ENCODE results near the gene MED23.
"Not testable (repeated sequence)": the region's sequence is repeated elsewhere in the genome, so short reads cannot be mapped to it uniquely, and the experiment has no call there.

MED23 gene

GRCh38 chr6:131572686-131573415, 55.2 kb downstream of the MED23 start, which contains the start of gene ARG1:
Gene ARG1, plus strand, starts transcription at chr6:131573226. Its CDS starts 57 bp downstream, at chr6:131573283.
- no peak for DNase-seq

GRCh38 chr6:131568726-131569125, 59.3 kb downstream of the MED23 start:
- no peak for DNase-seq

GRCh38 chr6:131565056-131565455, 63.0 kb downstream of the MED23 start:
- DNase-seq = no peak

DNA sequence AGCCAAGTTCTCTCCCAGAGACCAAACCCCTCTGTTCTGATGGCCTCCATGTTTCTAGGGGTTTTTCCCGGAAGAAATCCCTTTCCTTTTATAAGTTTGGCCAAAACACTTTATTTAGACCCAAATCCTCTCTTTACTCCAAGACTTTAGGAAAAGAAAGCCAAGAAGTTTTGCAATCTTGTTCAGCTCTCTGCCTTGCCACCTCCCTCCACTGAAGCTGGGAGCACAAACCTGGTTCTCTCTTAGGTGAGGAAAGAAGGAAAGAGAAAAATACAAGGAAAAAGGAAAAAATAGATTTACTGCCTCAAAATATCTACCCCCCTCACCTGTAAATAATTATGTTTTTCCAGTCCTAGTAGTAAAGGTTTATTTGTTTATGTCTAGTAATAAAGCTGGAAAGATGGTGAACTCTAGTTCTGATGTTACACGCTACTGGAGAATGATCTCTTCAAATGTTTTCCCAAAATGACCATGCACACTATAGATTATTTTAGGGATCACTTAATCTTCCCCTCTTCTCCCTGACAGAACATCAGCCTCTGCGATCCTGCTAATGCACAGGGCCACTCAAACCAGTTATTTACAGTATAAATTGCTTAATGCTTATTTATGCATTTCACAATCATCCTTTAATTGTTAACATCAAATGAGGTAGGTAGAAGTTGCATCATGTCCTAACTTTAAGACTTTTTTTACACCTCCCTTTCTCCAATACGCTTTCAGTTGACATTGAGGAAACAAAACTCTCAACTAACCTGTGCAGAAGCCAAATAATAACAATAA, 65.9 kb downstream of the MED23 start:
- no peak for DNase-seq

- DNase-seq = no peak
Observed at GRCh38 chr6:131558922-131559321, 69.1 kb downstream of the MED23 start.

- DNase-seq = no peak
Observed at GRCh38 chr6:131555992-131556391, 72.0 kb downstream of the MED23 start.

DNA sequence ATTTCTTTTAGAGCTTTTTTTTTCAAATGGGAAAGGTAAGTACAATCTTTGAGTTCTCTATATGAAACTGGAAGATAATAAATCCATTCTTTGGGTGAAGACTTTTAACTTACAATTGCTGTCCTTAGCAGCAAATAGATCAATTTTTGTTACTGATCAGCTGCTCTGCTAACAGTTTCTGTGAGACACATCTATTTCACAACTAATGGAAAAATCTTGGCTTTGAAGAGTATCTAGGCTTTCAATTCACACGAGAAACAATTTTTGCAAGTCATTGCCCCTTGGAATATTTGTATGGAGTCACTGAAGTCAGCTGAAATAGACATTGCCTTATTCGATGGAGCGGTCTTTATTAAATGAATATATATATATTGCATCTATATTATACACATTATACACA, 75.5 kb downstream of the MED23 start:
- no peak for DNase-seq

DNA sequence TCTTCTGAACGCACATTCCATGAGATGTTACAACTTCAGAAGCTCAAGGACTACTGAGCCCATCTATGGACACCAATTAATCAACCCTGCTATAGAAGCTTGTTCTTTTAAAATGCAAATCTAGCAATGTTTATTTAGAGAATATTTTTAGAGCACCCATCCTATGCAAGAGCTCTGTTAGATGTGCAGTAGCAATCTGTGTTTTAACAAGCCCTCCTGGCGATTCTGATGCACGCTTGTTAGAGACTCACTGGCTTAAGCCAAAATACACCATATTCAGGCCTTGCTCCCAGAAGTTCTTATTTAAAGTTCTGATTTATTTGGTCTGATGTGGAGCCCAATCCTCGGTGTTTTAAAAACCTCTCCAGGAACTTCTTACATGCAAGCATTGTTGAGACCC, 76.1 kb downstream of the MED23 start:
- no peak for DNase-seq

DNA sequence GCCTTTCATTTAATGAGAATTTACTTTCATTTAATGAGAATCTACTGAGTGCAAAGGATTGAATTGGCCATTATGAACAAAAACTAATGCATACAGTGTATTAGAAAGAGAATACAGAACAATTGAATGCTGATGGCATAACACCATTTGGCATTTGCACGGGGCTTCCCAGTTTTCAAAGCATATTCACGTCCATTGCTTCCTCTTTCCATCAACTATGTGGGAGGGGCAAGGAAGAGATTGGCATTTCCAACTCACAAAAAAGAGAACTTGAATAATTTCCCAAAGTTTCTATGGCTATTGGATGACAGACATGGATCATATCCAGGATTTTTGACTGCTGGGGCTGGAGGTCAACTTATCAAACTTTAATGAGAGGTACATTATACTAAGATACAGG, 78.2 kb downstream of the MED23 start:
- no peak for DNase-seq

DNA sequence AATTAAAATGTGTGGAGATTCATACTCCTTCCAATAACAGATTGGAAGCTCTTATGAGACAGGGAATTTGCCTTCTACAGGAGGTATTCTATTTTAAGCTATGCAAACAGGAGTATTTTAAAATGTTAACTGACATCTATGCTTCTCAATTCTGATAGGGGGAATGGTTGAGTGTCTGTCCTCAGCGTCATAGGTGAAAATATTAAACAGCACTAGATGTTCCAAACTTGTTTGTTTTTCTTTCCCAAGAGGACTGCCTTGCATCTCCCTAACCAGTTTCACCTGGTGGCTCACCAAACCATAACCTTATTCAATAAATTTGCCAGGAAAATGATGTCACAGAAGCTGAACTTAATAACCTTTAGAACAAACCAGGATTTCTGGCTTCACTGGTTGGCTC, 79.6 kb downstream of the MED23 start:
- DNase-seq = no peak

GRCh38 chr6:131547488-131547887, 80.6 kb downstream of the MED23 start:
- no peak for DNase-seq

DNA sequence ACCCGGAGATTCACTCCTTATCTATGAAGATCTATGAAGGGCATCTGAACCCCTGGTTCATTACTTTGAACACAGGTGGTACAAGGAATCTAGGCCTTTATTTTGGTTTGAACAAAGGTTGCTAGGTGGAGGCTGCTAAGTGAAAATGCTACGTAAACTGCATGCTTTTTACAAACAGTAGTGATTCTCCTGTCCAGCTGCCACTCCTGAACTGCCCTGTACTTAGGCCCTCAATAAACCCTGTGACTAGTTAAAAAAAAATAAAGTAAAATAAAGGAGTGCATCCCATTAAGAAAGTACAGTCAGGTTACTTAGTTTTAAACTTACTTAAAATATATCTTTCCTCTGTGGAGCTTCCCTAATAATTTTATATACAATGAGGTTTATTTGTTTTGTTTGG, 82.7 kb downstream of the MED23 start:
- DNase-seq = no peak

DNA sequence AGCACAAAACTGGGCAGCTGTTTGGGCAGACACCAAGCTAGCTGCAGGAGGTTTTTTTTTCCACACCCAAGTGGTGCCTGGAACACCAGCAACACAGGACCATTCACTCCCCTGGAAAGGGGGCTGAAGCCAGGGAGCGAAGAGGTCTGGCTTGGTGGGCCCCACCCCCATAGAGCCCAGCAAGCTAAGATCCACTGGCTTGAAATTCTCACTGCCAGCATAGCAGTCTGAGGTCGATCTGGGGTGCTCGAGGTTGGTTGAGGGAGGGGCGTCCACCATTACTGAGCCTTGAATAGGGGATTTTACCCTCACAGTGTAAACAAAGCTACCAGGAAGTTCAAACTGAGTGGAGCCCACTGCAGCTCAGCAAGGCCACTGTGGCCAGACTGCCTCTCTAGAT, 89.4 kb downstream of the MED23 start:
- not testable (repeated sequence) for DNase-seq

DNA sequence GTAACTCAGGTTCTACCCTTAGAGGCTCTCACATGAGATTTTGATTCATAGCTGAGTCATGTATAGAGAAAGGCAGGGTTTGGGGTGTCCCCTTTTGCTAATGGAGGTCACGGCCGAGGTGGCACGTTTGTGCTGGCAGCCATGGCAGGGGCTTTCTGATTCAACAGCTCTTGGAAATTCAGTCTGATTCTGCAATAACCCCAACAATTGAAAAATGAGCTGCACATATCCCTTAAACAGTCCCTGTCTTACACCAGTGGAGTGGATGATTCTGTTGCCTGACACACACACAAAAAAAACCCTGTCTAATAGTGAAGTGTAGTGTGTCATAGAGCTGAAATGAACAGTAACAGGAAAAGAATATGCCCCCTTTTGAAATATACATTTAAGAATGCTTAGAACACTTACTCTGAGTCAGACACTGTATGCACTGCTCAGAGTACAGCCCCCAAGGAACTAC, 95.4 kb downstream of the MED23 start:
- DNase-seq = no peak

GRCh38 chr6:131531681-131532080, 96.4 kb downstream of the MED23 start:
- DNase-seq = not testable (repeated sequence)

- DNase-seq = not testable (repeated sequence)
Observed at GRCh38 chr6:131530936-131531335, 97.1 kb downstream of the MED23 start.

DNA sequence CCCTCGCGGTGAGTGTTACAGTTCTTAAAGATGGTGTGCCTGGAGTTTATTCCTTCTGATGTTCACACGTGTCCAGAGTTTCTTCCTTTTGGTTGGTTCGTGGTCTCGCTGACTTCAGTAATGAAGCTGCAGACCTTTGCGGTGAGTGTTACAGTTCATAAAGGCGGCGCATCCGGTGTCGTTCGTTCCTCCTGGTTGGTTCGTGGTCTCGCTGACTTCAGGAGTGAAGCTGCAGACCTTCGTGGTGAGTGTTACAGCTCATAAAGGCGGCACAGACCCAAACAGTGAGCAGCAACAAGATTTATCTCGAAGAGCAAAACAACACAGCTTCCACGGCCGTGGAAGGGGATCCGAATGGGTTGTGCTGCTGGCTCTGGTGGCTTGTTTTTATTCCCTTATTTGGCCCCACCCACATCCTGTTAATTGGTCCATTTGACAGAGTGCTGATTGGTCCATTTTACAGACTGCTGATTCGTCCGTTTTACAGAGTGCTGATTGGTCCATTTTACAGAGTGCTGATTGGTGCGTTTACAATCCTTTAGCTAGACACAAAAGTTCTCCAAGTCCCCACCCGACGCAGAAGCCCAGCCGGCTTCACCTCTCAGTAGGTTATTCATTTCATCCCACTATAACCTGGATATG, 103.2 kb downstream of the MED23 start:
- DNase-seq = no peak

DNA sequence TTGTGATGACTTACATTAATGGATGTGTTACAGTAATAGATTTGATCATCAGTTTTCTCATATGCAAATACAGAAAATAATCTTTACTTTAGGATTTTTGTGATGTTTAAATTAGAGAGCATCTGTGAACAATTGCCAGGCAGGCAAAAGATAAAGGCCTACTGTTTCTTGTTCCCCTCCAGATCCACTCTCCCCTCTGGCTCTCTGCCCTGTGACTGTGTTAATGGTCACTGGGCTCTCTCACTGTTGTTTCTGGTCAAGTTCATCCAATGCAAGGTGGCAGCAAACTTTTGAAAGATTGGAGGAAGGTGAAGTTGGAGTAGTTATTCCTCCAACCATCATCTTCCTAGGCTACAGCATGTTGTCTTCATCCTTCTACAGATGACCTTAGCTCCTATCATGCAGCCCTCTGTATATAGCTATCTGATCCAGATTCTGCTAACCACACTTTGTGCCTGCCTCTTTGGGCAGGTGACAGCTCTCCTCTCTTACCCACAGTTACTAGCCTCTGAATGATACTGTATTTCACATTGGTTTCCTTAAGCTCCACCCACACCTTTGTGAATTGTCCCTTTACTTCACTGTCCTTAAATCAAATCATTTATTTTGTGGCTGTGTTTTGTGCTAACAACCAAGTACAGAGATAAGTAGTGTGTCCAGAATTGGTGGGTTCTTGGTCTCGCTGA, 103.9 kb downstream of the MED23 start:
- no peak for DNase-seq
